ENCODE measurements around the gene PSMB5.

PSMB5 gene

DNA sequence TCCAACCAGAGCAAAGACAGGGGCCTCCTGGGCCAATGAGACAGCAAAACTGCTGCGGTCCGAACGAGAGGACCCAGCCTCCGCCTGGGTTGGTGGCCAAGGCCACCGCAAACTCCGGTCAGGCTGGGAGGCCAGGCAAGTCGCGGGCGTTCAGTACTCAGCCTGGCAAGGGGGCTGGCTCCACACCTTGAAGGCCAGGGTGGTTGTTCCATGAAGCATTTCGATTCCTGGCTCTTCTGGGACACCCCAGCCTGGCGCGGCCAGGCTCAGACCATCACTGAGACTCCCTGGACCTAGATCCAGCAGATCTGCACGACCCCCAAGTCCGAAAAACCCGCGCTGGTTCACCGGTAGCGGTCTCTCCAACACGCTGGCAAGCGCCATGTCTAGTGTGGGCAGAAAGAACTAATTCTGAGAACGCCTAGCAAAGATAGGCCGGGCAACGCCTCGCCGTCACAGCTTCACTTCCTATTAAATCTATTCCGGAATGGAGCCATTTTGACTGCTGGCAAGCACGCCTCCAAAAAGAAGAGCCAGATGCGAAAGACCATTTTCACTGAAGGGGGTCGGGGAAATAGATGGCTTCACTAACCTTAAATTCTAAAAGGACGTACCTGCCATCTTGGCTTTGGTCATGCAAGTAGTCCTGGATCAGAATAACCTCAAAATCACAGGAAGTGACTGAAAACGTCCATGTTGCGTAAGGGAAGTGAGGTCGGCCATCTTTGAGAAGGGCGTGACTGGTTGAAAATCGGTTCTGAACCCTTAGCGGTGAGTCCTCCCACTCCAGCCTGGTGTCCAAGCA lies at the start of gene PSMB5:
Gene PSMB5 (minus strand): TSS at position 403 of the 805 bp plus-strand sequence. CDS start 19 bp downstream, at position 384.
- DNase-seq (ENCODE audit: low read depth in 2 of 2) = peak; percentile 84 to 85

DNA sequence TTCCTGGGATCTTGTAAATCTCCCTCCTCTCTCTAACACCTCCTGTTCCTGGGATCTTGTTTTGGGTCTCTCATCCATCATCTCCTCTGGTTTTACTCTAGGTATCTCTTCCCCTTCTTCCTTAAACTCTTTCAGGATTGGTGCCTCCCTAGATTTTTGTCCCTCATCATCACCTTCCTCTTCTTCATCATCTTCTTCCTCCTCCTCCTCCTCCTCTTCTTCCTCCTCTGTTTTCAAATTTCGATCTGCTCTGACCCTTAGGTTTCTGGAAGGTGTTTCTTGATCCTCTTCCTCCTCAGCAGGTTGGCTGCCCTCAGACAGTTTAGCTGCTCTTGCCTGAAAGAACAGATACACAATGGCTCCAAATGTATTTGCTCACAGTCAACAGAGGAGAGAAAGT lies 45.8 kb upstream of the PSMB5 start:
- no peak for DNase-seq (ENCODE audit: low read depth in 2 of 2)

DNA sequence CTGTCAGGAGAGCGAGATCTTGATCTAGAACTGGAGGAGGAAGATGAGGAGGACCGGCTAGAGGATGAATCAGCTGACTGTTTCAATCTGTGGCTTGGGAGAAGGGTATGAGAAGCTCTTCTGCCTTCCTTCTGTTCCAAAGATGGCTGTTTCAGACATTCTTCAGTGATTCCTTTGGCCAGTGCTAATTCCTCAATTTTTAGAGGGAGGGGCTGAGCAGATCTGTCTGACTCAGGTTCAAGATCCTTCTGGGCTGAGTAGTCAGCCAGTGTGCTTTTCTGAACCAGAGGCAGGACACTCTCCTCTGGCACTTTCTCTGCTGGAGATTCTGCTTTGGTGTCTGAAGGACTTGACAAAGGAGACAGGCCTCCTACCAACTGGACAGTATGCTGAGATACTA lies 45.0 kb upstream of the PSMB5 start:
- no peak for DNase-seq (ENCODE audit: low read depth in 2 of 2)

DNA sequence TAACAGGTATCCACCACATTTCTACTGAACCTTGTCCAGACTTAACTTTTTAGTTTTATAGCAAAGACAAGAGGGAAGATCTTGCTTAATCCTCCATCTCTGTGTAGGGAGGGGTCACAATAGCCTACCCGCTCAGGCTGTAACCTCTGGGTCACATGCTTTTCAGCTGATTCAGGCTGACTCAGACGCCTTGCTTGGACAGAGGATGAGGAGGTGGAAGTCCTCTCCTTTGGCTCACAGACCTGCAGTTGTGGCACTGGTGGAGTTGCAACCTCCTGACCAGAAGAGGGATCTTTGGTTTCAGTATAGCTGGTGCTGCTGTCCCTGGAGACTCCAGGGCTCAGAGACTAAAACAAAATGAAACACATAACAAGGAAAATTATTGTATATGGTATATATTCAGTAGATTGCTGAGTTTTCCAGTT lies 44.0 kb upstream of the PSMB5 start:
- no peak for DNase-seq (ENCODE audit: low read depth in 2 of 2)

DNA sequence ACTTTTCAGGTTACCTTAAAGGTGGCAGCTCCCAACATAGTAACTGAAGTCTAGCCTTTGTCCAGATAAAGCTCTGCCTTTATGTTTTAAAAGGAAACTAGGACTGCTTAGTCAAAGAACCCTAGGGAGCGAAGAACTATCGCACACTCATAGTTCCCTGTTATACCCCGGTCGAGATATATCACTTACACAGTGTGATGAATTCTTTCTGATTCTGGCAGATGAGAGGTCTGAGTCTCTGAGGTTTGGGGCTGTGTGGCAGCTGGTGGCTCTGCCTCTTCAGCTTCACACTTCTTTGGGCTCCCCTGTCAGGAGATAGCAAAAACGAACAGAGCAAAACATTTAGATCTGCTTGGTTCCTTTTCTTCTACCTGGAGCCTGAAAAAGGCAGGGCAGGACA lies 43.3 kb upstream of the PSMB5 start:
- no peak for DNase-seq (ENCODE audit: low read depth in 2 of 2)

DNA sequence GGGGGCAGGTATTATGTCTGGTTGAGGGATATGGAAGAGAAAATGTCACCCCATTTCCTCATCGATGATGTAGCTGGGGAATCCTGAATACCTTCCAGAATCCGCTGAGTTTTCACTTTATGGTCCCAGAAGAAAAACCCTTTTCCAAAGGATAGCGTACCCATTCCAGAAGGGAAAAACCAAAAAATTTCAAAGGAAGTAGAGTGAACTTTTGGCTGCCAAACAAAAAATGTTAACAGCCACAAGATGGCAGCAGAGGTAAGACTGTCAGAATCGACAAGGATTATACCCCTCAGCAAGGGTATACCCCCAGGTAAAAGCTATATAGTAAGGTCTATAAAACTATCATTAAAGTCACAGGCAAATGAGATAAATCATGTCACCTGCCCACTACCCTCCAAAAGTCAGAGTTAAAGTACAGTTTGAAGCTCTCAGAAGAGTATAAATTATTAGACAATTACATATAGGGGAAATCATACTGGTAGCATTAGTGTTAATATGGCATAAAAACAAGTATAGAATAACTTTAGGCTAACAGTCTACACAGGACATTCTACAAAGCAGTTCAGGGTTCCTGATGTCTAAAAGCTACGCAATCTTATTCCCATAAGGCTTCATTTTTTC lies 42.2 kb upstream of the PSMB5 start:
- DNase-seq (ENCODE audit: low read depth in 2 of 2) = no peak

DNA sequence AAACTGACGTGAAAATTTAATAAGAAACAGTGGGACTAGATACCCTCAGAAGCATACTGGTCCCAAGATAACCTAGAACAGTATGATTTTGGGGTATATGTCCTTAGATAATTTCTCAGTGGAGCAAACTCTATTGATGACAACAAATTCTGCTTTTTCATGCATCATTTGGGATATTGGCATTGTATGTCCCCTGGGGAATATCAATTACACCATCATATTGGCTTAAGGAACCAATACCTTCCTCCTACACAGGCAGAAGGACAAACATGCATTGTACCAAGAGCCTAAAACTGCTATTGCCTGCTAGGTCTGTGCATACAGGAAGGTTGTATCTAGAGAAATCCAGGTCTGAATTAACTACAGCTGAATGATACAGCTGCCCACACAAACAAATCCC lies 40.2 kb upstream of the PSMB5 start:
- DNase-seq (ENCODE audit: low read depth in 2 of 2) = no peak

DNA sequence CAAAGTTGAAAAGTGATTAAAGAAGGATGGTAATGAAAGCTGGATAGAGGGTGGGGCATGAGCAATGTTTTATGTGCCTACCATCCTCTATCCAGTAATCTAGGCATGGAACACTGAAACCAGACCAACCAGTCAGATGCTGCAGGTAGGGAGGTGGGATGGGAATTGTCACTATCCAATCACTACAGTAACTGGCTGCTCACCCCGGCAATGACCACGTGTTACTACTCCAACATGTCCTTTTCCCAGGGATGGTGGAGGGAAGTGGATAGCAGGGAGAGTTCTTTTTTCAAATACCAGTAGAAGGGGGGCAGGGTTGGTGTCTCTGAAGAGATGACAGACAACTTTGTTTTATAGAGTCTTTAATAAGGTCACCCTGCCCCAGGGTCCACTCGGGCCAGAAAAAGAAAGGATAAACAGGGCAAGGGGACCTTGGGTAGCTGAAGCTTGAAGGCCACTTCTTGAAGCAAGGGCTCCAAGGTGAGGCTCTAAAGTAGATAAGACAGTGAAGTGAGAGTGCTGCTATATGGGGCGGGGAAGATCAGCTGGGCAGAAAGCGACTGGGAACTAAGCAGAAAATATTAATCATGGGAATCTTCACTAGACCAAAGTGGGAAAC lies 37.3 kb upstream of the PSMB5 start:
- no peak for DNase-seq (ENCODE audit: low read depth in 2 of 2)

DNA sequence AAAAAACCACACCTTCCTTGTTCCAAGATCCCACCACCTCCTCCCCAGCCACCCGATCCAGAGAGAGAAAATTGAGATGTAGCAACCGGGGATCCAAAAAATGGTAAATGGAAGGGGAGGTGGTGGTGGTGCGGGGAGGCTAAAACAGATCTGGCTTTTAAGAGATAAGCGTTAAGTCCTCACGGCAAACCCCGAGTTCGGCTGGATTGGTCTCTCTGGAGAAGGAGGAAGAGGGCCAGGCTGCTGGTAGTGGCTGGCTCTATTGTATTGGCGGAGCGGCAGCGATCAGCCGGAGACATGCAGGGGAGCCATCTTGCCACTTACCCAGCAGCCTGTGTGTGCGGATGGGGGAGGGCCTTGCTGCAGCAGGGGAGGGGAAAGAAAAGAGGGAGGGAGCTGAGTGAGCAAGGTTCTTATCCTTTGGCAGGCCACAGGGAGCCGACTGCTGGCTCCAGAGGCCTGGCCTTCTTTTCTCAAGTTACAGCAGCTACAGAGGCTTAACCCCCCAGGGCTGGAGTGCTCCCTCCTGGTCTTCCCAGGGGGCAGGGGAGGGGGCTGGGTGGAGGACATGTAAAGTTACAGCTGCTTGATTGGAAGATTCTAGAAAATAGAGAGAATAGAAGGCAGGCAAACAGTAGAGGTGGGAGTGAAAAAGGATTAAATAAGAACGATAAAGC lies 36.7 kb upstream of the PSMB5 start:
- DNase-seq (ENCODE audit: low read depth in 2 of 2) = peak; percentile 73 to 76

DNA sequence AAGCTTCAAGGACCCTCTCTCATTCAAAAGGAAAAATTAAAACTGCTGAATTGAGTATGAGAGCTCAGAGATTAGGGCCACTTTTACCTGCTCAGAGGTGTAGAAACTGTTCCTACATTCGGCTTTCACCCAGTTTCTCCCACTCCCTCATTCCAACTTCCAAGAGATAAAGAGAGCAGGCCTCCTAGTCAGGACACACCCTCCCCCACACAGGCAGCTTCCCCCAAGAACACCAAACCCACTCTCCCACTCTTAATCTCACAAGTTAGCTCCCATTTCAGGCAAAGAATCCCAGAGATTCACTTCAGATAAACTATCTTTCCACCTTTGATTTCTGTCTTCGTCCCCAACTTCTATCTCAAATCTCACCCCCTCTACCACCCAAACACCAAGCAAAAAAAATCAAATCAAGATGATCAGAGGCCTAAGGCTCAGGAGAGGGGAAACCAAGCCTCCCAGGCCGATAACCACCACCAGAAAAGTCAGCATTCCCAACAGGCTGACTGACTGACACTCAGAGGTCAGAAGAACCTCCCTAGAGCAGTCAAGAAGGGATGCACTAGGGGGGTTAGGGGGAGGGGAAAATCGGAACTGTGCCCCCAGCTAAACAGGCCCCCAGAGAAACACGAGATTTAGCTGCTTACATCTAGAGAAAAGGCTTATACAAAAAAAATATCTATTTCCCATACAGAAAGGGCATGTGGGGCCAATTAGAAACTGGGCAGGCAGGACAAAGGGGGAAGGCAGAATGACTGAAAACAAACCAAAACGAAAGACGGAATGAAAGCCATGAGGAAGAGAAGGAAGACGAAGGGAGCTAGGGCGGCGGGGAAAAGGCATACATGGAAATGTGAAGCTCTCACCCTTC lies 35.8 kb upstream of the PSMB5 start:
- no peak for DNase-seq (ENCODE audit: low read depth in 2 of 2)

DNA sequence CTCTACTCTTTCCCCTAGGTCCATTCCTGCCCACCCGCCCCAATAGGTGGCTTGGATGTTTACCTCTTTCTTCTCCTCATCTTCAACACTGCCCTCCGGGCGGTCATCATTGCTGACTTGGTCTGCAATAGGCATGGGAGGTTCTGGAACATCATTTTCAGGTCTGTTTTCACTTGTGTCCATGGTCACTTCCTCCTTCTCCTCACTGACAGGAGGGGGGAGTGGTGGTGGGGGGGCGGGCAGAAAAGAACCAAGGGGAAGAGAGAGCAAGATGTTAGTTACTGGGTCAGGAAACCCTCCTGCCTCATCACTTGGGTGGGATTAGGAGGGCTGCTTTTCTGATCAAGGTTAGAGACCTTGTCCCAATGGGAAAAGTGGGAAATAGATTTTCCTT lies 34.7 kb upstream of the PSMB5 start:
- DNase-seq (ENCODE audit: low read depth in 2 of 2) = no peak

DNA sequence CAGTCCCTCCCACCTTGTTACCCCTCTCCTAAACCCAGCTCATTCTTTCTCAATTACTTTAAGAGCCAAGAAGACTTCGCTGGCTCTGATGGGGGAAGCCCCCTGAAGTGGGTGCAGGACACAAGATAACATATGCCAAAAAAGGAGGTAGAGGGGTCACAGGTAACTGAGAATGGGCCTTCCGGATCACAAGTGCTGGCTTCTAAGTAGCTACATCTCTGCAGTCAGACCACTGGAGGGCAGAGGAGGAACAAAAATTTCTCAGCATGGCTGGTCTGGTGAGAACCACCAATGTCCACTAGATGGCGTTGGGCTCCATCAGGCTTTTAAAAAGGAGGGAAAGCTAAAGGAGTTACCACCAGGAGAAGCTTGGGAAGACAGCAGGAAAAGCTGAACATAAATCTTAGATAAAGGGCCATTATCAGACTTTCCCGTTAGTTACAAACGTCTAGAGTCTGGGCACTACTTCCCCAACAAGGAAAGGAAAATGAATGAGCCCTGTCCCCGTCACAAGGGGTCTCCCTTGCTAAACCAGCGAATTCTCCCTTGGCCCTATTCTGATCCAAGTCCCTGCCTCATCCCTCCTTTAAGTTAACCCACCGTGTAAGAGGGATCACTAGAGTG lies 34.2 kb upstream of the PSMB5 start:
- DNase-seq (ENCODE audit: low read depth in 2 of 2) = peak; percentile 46 to 67

DNA sequence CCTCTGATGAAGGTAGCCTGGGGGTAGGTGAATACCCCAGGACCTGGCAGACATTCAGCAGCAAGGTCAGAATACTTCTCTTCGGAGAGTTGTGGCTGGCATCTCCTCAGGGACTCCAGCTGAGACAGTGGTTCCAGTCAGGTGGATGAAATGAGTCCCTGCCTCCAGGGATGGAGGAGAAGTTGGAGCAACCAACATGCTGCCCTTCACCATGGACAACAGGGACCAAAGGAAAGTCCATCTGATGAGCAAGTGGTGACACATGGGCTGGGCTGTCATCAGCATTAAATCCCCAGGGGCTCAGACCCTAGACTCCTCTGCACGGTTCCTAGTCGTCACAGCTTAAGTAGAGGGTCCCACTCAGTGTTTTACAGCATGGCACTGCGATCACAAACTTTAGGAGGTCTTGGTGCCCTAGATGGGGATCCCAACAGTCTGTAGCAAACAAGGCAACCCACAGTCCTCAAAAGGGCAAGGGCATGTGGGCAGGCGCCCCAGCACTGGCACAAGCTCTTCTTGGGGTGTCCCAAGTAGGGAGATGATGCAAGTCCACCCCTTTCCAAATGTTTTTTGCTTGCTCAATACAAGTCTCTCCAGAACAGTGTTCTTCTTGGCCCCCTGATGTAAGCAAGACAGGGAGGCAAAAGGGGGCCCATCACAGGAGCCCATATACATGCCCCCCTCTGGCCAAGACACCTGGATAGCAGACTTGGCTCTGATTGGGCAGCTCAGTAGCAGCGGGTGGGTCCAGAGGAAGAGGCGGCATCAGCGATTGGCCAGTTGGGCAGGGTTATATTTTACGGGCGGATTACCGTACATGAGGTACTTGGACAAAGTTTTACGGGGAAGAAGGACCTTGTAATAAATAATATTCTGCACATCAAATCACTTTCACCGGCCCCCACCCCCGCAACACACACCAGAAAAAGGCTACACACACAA lies 33.4 kb upstream of the PSMB5 start:
- no peak for DNase-seq (ENCODE audit: low read depth in 2 of 2)

DNA sequence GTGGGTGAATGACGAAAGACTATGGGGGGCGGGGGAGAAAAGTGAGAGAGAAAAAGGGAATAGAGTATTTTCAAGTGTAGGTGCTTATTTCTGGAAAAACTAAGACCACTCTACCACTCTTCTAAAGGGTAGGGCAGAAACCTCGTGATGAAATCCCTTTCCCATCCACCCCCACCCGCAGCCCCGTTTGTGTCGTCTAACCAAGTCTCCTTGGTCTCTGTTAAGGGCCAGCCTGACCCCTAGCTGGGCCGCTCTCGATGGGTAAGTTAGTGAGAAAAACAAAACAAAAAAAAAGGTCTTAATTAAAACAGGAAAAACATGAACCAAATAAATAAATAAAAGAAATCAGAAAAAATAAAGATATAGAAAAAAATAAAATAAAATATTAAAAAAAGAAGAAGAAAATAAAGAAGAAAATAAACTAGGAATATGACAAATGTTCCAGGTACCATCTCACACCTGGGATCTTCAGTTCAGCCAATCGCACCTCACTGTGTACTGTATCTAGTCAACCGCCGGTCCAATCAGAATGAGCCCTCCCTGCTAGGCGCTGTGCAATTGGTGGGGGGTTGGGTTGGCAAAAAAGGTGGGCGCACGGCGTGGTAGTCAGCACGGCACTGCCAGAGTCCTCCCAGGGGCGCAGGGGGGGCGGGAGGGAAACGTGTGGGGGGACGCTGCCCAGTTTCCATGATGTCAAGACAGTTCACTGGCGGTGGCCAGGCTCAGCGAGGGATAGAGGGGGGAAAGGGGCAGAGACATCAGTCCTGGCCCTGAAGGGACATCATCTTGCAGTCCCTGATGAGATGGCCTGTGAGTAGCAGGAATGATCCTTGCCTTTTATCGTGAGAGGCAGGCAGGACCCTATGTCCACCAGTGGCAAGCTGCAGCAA lies 32.4 kb upstream of the PSMB5 start:
- no peak for DNase-seq (ENCODE audit: low read depth in 2 of 2)

DNA sequence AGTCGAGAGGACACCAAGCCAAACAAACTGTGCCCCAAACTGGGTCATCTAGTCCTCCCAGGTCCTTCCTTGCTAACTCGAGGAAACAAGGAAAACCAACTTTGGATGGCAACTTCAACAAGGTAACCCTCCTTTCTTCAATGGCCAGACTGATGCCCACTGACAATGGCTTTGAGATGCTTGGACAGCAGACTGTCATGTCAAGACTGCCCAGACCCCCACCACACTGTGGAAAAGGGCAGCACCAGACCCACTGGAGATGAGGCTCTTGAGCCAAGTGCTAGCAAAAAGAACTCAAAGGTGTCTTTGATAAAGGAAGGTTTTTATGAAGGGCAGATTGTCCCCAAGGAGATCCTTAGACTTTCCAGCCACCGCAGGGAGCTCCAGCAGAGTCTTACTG lies 31.7 kb upstream of the PSMB5 start:
- no peak for DNase-seq (ENCODE audit: low read depth in 2 of 2)

DNA sequence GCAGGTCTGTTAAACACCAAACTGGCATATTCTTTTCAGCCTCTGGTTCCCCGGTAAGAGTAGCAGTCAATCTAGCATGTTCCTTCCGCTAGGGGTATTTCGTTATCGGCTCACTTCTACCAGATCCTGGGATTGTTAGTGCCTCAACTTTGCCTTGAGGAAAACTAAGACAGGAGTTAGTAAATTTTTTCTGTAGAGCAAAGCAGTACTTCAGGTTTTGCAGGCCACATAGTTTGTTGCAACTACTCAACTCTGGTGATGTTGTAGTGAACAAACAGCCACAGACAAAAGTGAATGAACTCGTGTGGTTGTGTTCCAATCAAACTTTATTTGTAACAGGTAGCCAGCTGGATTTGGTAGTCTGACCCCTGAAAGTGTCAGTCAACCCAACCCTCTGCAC lies 28.9 kb upstream of the PSMB5 start:
- DNase-seq (ENCODE audit: low read depth in 2 of 2) = no peak

DNA sequence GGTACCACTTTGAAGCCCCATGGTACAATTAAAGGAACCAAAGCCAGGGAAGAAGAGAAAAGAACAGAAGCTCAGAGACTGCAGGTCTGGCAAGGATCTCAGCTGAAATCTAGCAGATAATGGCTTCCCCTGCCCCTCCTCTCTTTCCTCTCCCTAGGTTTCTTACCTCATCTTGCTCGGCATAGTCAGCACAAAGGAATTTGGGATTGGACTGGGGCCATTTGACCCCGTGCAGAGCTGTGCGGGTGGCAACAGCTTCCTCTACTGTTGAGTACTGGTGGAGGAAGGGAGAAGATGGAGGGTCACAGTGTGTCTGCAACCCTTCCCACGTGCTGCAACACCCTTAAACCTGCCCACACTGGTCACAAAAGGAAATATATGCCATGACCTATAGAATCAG lies 27.3 kb upstream of the PSMB5 start:
- no peak for DNase-seq (ENCODE audit: low read depth in 2 of 2)

DNA sequence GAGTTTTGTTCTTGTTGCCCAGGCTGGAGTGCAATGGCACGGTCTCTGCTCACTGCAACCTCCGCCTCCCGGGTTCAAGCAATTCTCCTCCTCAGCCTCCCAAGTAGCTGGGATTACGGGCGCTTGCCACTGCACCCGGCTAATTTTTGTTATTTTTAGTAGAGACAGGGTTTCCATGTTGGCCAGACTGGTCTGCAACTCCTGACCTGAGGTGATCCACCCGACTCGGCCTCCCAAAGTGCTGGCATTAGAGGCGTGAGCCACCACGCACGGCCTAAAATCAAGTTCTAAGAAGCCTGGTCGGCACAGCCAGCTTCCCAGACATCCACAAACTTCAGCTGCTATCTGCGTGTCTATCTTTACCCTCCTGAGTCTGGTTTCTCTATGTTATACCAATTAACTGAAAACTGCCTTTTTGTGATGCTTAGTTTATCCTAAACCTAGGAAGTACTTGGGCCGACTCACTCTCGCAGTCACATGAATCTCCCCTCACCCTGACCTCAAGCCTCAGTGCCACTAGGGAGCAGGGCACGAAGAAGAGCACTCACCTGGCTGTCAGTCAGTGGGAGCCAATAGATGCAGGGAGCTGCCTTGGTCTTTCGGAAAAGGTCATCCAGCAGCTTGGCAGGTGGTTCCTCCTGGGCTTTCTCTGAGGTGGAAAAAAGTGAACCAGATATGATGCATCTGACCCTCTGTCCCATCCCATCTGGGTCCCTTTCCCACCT lies 26.0 kb upstream of the PSMB5 start:
- no peak for DNase-seq (ENCODE audit: low read depth in 2 of 2)
